SH-SY5Y (cell line): ENCODE measurements around the gene COL25A1.

Source experiments
- GATA2 ChIP-seq: IDR thresholded peaks from 2 replicates; pipeline ENCODE4 v1.6.1; 2011; ENCODE audit warnings: mild to moderate bottlenecking, low read depth, low read length
- GATA3 ChIP-seq: IDR thresholded peaks from 2 replicates; pipeline ENCODE4 v1.6.1; 2011; ENCODE audit warnings: low read depth, mild to moderate bottlenecking, low read length, moderate library complexity

- TF ChIP-seq GATA2 (no peak), GATA3 (no peak)
Observed at GRCh38 chr4:108963910-108964309, 338.5 kb downstream of the COL25A1 start.
